Liver (tissue), 3 donors: ENCODE measurements around the gene EGFR.

Experiments used
- GABPA ChIP-seq, 2 donors: IDR thresholded peaks in 1 of 2; conservative IDR thresholded peaks in 1 of 2; 2 replicates each; pipeline ENCODE4 v1.6.1; 2016; ENCODE audit warnings: antibody characterized with exemption in 2 of 2, mild to moderate bottlenecking in 1 of 2, moderate library complexity in 1 of 2
- HNF4G ChIP-seq: IDR thresholded peaks from 2 replicates; pipeline ENCODE4 v1.6.1; 2016; ENCODE audit warnings: antibody characterized with exemption
- YY1 ChIP-seq: IDR thresholded peaks from 2 replicates; pipeline ENCODE4 v1.6.1; 2016; ENCODE audit warnings: antibody characterized with exemption, mild to moderate bottlenecking
- TF ChIP-seq, protein P1 (sequence below): fragments of 150-350 bp; IDR thresholded peaks from 2 replicates; pipeline ENCODE4 v1.5.1; 2017; ENCODE audit warnings: improper control_type of control experiment, low read depth, low read length; ENCODE audit not compliant: missing input control
- TF ChIP-seq, protein P2 (sequence below): IDR thresholded peaks from 2 replicates; pipeline ENCODE4 v1.6.1; 2016; ENCODE audit warnings: antibody characterized with exemption
- donor health status: healthy.
- donor health status: healthy.

DNA sequence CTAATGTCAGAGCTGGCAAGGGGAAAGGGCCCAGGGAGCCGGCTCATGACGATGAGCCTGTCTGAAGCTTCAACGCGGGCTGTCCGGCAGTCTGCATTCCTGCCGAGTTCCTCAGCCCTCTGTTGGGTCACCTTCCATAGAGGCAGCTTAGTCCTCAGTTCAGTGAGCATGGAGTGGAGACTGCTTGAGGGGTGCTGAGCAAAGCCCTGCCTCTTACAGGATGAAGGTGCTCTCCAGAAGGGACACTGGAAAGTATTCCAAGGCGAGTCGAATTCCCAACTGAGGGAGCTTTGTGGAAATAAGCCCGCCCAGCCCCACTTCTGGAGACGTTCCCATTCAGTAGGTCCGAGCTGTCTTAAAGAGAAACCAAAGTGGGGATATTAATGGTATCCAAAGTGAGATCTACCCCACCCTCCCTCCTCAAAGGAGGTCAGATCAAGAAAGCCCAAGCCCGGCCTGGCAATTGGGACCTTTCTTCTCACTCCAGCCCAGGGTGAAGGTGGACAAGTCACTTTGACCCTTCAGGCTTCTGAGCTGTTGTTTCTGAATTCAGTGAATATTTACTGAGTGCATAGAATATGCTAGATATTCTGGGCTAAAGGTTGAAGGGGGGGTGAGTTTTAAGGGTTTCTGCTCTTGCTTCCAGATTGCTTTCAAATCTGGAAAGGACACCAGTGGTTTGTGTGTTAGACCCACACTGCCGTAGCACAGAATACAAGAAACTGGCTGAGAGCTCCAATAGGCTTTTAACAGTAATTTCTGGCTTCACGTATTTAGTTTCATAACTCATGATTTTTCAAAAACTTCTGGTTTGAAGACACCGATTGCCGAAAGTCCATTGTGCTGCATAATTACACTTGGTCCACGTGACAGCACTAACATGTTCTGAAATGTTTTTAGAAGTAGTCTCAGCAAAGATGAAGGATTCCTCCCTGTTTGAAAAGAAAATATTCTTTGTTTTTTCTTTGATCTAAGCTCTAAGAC, 3.5 kb downstream of the EGFR start:
- no peak for TF ChIP-seq YY1
- TF ChIP-seq, protein P1, sequence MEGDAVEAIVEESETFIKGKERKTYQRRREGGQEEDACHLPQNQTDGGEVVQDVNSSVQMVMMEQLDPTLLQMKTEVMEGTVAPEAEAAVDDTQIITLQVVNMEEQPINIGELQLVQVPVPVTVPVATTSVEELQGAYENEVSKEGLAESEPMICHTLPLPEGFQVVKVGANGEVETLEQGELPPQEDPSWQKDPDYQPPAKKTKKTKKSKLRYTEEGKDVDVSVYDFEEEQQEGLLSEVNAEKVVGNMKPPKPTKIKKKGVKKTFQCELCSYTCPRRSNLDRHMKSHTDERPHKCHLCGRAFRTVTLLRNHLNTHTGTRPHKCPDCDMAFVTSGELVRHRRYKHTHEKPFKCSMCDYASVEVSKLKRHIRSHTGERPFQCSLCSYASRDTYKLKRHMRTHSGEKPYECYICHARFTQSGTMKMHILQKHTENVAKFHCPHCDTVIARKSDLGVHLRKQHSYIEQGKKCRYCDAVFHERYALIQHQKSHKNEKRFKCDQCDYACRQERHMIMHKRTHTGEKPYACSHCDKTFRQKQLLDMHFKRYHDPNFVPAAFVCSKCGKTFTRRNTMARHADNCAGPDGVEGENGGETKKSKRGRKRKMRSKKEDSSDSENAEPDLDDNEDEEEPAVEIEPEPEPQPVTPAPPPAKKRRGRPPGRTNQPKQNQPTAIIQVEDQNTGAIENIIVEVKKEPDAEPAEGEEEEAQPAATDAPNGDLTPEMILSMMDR: no peak
- TF ChIP-seq HNF4G: no peak
- TF ChIP-seq, protein P2, sequence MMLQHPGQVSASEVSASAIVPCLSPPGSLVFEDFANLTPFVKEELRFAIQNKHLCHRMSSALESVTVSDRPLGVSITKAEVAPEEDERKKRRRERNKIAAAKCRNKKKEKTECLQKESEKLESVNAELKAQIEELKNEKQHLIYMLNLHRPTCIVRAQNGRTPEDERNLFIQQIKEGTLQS: no peak
- TF ChIP-seq GABPA (IDR thresholded peaks at IDR 0.05 in 1 of 2, conservative IDR thresholded peaks at IDR 0.05 in 1 of 2): no peak
